ENCODE results near the gene TIGD3. TPM values are rescaled to one million over a fixed set of nuclear protein-coding genes. Genes with fewer than 3 reads are reported as not detected.

The TIGD3 gene
- total and polyA plus RNA-seq, 2 experiments from 2014 or later: 1.2 to 3.0 TPM

DNA sequence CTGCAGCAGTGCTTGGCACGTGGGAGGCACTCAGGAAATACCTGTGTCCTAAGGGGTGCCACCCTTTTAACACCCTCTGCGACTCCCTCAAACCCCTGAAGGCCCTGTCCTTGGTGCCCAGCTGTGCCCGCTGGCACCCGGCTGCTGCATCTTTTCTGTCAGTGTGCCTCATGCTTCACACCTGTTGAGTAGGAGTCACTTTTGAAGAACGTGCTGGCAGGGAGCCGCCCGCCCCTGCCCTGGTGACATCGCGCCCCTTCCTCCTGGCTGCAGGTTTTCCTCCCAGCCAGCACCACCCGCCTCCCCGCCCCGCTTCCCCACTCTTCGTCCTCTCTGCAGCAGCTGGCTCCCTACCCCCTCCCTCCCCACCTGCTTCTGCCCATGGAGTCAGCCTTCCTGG is 49.7 kb downstream of the TIGD3 start:
- Mint-ChIP-seq H3K4me3 (no peak overlapping the region), H3K36me3 (ENCODE audit: low read depth) (peaks cover 9% of the 10 kb centered on the region; the same call in 1 of the 3 replicates), H3K4me1 (peaks cover 10% of the 10 kb centered on the region), H3K9me3 (no peaks in the 10 kb centered on the region), H3K27me3 (ENCODE audit: insufficient read depth, low read depth, poor library complexity) (peaks cover 2% of the 10 kb centered on the region), H3K27ac (no peak overlapping the region)
- Histone ChIP-seq H3K27me3 (ENCODE audit: insufficient read depth) (no peaks in the 10 kb centered on the region), H2AFZ (no peak overlapping the region), H3K79me2 (replicated peaks; ENCODE audit: insufficient read depth) (no peaks in the 10 kb centered on the region), H3F3A (replicated peaks; ENCODE audit: low read depth) (no peaks in the 10 kb centered on the region), H3K9me2 (ENCODE audit: insufficient read depth) (no peaks in the 10 kb centered on the region), H3K4me1 (ENCODE audit: insufficient read depth) (0 out of 2 replicates have a peak, but pooled peaks cover 6% of the 10 kb centered on the region), H3K4me2 (no peak overlapping the region), H4K20me1 (replicated peaks; ENCODE audit: insufficient read depth) (no peaks in the 10 kb centered on the region), H3K27ac (ENCODE audit: low read depth) (no peak overlapping the region), H3K36me3 (ENCODE audit: insufficient read depth) (no peaks in the 10 kb centered on the region), H3K4me3 (no peak overlapping the region)
- TF ChIP-seq EZH2 (IDR thresholded peaks at IDR 0.05; ENCODE audit: low read depth, unreplicated experiment) (no peak), EZH2phosphoT487 (IDR thresholded peaks at IDR 0.05; ENCODE audit: unreplicated experiment) (no peak), ZNF331 (CRISPR knock-in tag; IDR thresholded peaks at IDR 0.05; ENCODE audit: low read depth) (no peak), JUNB (IDR thresholded peaks at IDR 0.05; ENCODE audit: unreplicated experiment) (no peak), ZNF114 (CRISPR knock-in tag; IDR thresholded peaks at IDR 0.05) (no peak), STAT1 (IDR thresholded peaks at IDR 0.05; ENCODE audit: unreplicated experiment) (no peak), CREB1 (CRISPR knock-in tag; IDR thresholded peaks at IDR 0.05; ENCODE audit: low read depth) (no peak), NANOG (IDR thresholded peaks at IDR 0.05; ENCODE audit: borderline replicate concordance) (no peak), POLR2AphosphoS5 (IDR thresholded peaks at IDR 0.05; ENCODE audit: low read depth) (no peak)
- TF ChIP-seq, protein P1, sequence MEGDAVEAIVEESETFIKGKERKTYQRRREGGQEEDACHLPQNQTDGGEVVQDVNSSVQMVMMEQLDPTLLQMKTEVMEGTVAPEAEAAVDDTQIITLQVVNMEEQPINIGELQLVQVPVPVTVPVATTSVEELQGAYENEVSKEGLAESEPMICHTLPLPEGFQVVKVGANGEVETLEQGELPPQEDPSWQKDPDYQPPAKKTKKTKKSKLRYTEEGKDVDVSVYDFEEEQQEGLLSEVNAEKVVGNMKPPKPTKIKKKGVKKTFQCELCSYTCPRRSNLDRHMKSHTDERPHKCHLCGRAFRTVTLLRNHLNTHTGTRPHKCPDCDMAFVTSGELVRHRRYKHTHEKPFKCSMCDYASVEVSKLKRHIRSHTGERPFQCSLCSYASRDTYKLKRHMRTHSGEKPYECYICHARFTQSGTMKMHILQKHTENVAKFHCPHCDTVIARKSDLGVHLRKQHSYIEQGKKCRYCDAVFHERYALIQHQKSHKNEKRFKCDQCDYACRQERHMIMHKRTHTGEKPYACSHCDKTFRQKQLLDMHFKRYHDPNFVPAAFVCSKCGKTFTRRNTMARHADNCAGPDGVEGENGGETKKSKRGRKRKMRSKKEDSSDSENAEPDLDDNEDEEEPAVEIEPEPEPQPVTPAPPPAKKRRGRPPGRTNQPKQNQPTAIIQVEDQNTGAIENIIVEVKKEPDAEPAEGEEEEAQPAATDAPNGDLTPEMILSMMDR (conservative IDR thresholded peaks at IDR 0.05; ENCODE audit: low read depth in 2 of 2): no peak
- TF ChIP-seq, protein P2, sequence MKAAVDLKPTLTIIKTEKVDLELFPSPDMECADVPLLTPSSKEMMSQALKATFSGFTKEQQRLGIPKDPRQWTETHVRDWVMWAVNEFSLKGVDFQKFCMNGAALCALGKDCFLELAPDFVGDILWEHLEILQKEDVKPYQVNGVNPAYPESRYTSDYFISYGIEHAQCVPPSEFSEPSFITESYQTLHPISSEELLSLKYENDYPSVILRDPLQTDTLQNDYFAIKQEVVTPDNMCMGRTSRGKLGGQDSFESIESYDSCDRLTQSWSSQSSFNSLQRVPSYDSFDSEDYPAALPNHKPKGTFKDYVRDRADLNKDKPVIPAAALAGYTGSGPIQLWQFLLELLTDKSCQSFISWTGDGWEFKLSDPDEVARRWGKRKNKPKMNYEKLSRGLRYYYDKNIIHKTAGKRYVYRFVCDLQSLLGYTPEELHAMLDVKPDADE (IDR thresholded peaks at IDR 0.05): no peak
- TF ChIP-seq, protein P3, sequence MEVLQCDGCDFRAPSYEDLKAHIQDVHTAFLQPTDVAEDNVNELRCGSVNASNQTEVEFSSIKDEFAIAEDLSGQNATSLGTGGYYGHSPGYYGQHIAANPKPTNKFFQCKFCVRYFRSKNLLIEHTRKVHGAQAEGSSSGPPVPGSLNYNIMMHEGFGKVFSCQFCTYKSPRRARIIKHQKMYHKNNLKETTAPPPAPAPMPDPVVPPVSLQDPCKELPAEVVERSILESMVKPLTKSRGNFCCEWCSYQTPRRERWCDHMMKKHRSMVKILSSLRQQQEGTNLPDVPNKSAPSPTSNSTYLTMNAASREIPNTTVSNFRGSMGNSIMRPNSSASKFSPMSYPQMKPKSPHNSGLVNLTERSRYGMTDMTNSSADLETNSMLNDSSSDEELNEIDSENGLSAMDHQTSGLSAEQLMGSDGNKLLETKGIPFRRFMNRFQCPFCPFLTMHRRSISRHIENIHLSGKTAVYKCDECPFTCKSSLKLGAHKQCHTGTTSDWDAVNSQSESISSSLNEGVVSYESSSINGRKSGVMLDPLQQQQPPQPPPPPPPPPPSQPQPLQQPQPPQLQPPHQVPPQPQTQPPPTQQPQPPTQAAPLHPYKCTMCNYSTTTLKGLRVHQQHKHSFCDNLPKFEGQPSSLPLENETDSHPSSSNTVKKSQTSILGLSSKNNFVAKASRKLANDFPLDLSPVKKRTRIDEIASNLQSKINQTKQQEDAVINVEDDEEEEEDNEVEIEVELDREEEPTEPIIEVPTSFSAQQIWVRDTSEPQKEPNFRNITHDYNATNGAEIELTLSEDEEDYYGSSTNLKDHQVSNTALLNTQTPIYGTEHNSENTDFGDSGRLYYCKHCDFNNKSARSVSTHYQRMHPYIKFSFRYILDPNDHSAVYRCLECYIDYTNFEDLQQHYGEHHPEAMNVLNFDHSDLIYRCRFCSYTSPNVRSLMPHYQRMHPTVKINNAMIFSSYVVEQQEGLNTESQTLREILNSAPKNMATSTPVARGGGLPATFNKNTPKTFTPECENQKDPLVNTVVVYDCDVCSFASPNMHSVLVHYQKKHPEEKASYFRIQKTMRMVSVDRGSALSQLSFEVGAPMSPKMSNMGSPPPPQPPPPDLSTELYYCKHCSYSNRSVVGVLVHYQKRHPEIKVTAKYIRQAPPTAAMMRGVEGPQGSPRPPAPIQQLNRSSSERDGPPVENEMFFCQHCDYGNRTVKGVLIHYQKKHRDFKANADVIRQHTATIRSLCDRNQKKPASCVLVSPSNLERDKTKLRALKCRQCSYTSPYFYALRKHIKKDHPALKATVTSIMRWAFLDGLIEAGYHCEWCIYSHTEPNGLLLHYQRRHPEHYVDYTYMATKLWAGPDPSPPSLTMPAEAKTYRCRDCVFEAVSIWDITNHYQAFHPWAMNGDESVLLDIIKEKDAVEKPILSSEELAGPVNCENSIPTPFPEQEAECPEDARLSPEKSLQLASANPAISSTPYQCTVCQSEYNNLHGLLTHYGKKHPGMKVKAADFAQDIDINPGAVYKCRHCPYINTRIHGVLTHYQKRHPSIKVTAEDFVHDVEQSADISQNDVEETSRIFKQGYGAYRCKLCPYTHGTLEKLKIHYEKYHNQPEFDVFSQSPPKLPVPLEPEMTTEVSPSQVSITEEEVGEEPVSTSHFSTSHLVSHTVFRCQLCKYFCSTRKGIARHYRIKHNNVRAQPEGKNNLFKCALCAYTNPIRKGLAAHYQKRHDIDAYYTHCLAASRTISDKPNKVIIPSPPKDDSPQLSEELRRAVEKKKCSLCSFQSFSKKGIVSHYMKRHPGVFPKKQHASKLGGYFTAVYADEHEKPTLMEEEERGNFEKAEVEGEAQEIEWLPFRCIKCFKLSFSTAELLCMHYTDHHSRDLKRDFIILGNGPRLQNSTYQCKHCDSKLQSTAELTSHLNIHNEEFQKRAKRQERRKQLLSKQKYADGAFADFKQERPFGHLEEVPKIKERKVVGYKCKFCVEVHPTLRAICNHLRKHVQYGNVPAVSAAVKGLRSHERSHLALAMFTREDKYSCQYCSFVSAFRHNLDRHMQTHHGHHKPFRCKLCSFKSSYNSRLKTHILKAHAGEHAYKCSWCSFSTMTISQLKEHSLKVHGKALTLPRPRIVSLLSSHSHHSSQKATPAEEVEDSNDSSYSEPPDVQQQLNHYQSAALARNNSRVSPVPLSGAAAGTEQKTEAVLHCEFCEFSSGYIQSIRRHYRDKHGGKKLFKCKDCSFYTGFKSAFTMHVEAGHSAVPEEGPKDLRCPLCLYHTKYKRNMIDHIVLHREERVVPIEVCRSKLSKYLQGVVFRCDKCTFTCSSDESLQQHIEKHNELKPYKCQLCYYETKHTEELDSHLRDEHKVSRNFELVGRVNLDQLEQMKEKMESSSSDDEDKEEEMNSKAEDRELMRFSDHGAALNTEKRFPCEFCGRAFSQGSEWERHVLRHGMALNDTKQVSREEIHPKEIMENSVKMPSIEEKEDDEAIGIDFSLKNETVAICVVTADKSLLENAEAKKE (CRISPR knock-in tag; IDR thresholded peaks at IDR 0.05): no peak
- TF ChIP-seq, protein P4, sequence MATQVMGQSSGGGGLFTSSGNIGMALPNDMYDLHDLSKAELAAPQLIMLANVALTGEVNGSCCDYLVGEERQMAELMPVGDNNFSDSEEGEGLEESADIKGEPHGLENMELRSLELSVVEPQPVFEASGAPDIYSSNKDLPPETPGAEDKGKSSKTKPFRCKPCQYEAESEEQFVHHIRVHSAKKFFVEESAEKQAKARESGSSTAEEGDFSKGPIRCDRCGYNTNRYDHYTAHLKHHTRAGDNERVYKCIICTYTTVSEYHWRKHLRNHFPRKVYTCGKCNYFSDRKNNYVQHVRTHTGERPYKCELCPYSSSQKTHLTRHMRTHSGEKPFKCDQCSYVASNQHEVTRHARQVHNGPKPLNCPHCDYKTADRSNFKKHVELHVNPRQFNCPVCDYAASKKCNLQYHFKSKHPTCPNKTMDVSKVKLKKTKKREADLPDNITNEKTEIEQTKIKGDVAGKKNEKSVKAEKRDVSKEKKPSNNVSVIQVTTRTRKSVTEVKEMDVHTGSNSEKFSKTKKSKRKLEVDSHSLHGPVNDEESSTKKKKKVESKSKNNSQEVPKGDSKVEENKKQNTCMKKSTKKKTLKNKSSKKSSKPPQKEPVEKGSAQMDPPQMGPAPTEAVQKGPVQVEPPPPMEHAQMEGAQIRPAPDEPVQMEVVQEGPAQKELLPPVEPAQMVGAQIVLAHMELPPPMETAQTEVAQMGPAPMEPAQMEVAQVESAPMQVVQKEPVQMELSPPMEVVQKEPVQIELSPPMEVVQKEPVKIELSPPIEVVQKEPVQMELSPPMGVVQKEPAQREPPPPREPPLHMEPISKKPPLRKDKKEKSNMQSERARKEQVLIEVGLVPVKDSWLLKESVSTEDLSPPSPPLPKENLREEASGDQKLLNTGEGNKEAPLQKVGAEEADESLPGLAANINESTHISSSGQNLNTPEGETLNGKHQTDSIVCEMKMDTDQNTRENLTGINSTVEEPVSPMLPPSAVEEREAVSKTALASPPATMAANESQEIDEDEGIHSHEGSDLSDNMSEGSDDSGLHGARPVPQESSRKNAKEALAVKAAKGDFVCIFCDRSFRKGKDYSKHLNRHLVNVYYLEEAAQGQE (IDR thresholded peaks at IDR 0.05; ENCODE audit: unreplicated experiment): no peak
- ATAC-seq (no peak), DNase-seq (ENCODE audit: low spot score) (no peak)

Measured in GM23338 (cell line).